ENCODE measurements around the gene ST3GAL5.

ST3GAL5 gene

DNA sequence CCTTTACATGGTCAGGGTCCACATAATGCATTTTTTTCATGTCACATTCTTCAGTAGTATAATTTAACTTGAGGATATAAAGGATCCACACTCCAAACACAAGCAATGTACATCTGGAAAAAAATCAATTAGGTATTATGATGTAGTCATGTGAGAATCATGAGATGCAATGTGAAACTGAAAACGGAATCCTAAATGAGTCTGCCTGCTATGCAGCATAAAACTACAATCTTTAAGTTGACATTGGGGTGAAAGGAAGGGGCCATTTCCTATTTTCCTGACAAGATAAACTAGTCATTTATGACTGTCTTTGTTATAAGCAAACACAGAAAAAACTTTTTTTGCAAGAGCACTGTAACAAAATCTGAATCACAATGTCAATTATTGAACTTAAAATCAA, 27.6 kb downstream of the ST3GAL5 start:
- no peak for DNase-seq (ENCODE audit: low read depth in 1 of 2, low spot score in 1 of 2)
- no peaks in the 10 kb centered on the region for H3K27me3 ChIP-seq (ENCODE audit: insufficient read depth, poor library complexity, severe bottlenecking)
- H3K27ac ChIP-seq (replicated peaks) = no peak overlapping the region

GRCh38 chr2:85858841-85859240, 29.9 kb downstream of the ST3GAL5 start:
- H3K27ac ChIP-seq (replicated peaks) = no peak overlapping the region
- H3K27me3 ChIP-seq (ENCODE audit: insufficient read depth, poor library complexity, severe bottlenecking) = no peaks in the 10 kb centered on the region
- DNase-seq (ENCODE audit: low read depth in 1 of 2, low spot score in 1 of 2) = no peak
- TF ChIP-seq SPI1 (IDR thresholded peaks at IDR 0.05; ENCODE audit: borderline replicate concordance, low read depth) = no peak
- TF ChIP-seq POLR2AphosphoS5 (IDR thresholded peaks at IDR 0.05; ENCODE audit: low read depth) = no peak
- TF ChIP-seq, protein P1, sequence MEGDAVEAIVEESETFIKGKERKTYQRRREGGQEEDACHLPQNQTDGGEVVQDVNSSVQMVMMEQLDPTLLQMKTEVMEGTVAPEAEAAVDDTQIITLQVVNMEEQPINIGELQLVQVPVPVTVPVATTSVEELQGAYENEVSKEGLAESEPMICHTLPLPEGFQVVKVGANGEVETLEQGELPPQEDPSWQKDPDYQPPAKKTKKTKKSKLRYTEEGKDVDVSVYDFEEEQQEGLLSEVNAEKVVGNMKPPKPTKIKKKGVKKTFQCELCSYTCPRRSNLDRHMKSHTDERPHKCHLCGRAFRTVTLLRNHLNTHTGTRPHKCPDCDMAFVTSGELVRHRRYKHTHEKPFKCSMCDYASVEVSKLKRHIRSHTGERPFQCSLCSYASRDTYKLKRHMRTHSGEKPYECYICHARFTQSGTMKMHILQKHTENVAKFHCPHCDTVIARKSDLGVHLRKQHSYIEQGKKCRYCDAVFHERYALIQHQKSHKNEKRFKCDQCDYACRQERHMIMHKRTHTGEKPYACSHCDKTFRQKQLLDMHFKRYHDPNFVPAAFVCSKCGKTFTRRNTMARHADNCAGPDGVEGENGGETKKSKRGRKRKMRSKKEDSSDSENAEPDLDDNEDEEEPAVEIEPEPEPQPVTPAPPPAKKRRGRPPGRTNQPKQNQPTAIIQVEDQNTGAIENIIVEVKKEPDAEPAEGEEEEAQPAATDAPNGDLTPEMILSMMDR (IDR thresholded peaks at IDR 0.05; ENCODE audit: insufficient read depth, low read length) = no peak
- no peak for TF ChIP-seq REST (IDR thresholded peaks at IDR 0.05; ENCODE audit: insufficient replicate concordance, low read depth)
- no peak for TF ChIP-seq GABPA (IDR thresholded peaks at IDR 0.05; ENCODE audit: low read depth)
- H3K4me3 ChIP-seq (replicated peaks; ENCODE audit: insufficient read depth, low read length) = no peak overlapping the region

More for the DNA sequence above, 27.6 kb downstream of the ST3GAL5 start:
- no peak overlapping the region for H3K4me3 ChIP-seq (replicated peaks; ENCODE audit: insufficient read depth, low read length)
- TF ChIP-seq, protein P1 (IDR thresholded peaks at IDR 0.05; ENCODE audit: insufficient read depth, low read length) = no peak
- TF ChIP-seq REST (IDR thresholded peaks at IDR 0.05; ENCODE audit: insufficient replicate concordance, low read depth) = no peak
- no peak for TF ChIP-seq GABPA (IDR thresholded peaks at IDR 0.05; ENCODE audit: low read depth)
- no peak for TF ChIP-seq SPI1 (IDR thresholded peaks at IDR 0.05; ENCODE audit: borderline replicate concordance, low read depth)
- no peak for TF ChIP-seq POLR2AphosphoS5 (IDR thresholded peaks at IDR 0.05; ENCODE audit: low read depth)

DNA sequence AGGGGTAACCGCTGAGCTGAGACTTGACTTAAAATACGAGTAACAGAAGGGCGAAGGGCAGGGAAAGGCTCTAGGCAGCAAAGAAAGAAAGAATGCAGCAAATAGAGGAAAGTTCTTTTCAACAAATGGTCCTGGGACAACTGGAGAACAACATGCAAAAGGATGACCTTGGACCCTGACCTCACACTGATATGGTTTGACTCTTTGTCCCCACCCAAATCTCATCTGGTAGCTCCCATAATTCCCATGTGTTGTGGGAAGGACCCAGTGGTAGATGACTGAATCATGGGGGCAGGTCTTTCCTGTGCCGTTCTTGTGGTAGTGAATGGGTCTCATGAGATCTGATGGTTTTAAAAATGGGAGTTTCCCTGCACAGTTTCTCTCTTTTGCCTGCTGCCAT, 33.9 kb downstream of the ST3GAL5 start:
- H3K27ac ChIP-seq (replicated peaks) = no peak overlapping the region

More for the DNA sequence above, 33.9 kb downstream of the ST3GAL5 start:
- no peak for DNase-seq (ENCODE audit: low read depth in 1 of 2, low spot score in 1 of 2)
- no peak overlapping the region for H3K4me3 ChIP-seq (replicated peaks; ENCODE audit: insufficient read depth, low read length)
- no peak for TF ChIP-seq REST (IDR thresholded peaks at IDR 0.05; ENCODE audit: insufficient replicate concordance, low read depth)
- no peaks in the 10 kb centered on the region for H3K27me3 ChIP-seq (ENCODE audit: insufficient read depth, poor library complexity, severe bottlenecking)

Measured in HL-60 (cell line).